ENCODE results near the gene BMAL2. TPM values are rescaled to one million over a fixed set of nuclear protein-coding genes. Genes with fewer than 3 reads are reported as not detected.
A peak's percentile ranks its signal among the peaks of the same experiment; 100 is the strongest.

Gene BMAL2
- total RNA-seq (2.2 TPM), polyA plus RNA-seq (1 to 10 TPM in 3 of 4 donors, under 1 TPM in 1; 0.21 to 3.0 (median 2.0) TPM)

GRCh38 chr12:27332714-27333402, at the start of gene BMAL2:
BMAL2 (plus strand) TSS chr12:27332836; CDS start chr12:27333073, 237 bp downstream.
- H3K4me1 ChIP-seq (ENCODE audit: control insufficient read depth, insufficient read depth, low read length, poor library complexity, severe bottlenecking): peaks cover 12% of the 10 kb centered on the region
- peaks cover 0 to 15% (median 12%) of the 10 kb centered on the region in 4 donors for H3K4me1 Mint-ChIP-seq
- ATAC-seq (ENCODE audit: low read depth in 2 of 2) (peak; percentile 35 to 43), DNase-seq (peak in 2 of 3 donors; percentile 31 to 53)
- H3K36me3 ChIP-seq (ENCODE audit: control insufficient read depth, insufficient read depth, low read length): no peaks in the 10 kb centered on the region
- H3K27ac ChIP-seq (ENCODE audit: insufficient read depth, low read length, poor library complexity, severe bottlenecking): no peak within 1 kb of the TSS
- no peaks in the 10 kb centered on the region for H3K9me3 ChIP-seq (ENCODE audit: control insufficient read depth in 2 of 2, low read length in 2 of 2)
- peaks cover 23% of the 10 kb centered on the region for H3K27me3 ChIP-seq (ENCODE audit: control insufficient read depth, insufficient read depth, low read length)
- H3K27ac Mint-ChIP-seq: peak within 1 kb of the TSS in 1 of 3 donors; percentile 17
- H3K36me3 Mint-ChIP-seq: peaks cover 2% of the 10 kb centered on the region
- H3K4me3 Mint-ChIP-seq: peak within 1 kb of the TSS; percentile 83 to 89 (median 87)
- peaks cover 0 to 1% (median 0%) of the 10 kb centered on the region in 7 donors for H3K9me3 Mint-ChIP-seq
- H3K27me3 Mint-ChIP-seq: peaks cover 32% of the 10 kb centered on the region
- H3K4me3 ChIP-seq (ENCODE audit: low read depth, low read length): peak within 1 kb of the TSS; percentile 54

DNA sequence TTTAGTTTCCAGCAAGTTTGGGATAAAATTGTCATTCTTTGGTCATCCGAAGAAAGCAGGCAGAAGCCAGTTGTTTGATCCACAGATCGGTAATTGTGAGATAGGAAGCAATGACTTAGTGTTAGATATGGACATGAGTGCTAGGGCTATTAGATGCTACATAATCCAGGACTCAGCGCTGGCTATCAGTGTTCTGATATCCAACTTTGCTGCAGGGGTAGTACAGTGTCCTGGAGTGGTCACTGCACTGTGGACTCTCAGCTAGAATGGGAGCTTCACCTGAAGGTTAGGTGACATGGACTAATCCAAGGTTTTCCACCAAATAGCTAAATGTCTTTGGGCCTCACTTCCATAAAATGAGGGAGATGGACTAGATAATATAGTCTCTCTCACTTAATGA, 48.6 kb upstream of the BMAL2 start:
- Mint-ChIP-seq H3K27me3 (no peaks in the 10 kb centered on the region), H3K4me3 (no peak overlapping the region), H3K4me1 (peaks cover 0 to 16% (median 5%) of the 10 kb centered on the region in 4 donors), H3K9me3 (no peaks in the 10 kb centered on the region), H3K27ac (no peak overlapping the region), H3K36me3 (no peaks in the 10 kb centered on the region)
- Histone ChIP-seq H3K27ac (ENCODE audit: insufficient read depth, low read length, poor library complexity, severe bottlenecking) (no peak overlapping the region), H3K36me3 (ENCODE audit: control insufficient read depth, insufficient read depth, low read length) (no peaks in the 10 kb centered on the region), H3K4me1 (ENCODE audit: control insufficient read depth, insufficient read depth, low read length, poor library complexity, severe bottlenecking) (no peaks in the 10 kb centered on the region), H3K4me3 (ENCODE audit: low read depth, low read length) (no peak overlapping the region), H3K27me3 (ENCODE audit: control insufficient read depth, insufficient read depth, low read length) (no peaks in the 10 kb centered on the region), H3K9me3 (ENCODE audit: control insufficient read depth in 2 of 2, low read length in 2 of 2) (no peaks in the 10 kb centered on the region)
- DNase-seq (no peak), ATAC-seq (ENCODE audit: low read depth in 2 of 2) (no peak)

GRCh38 chr12:27284751-27285150, 47.9 kb upstream of the BMAL2 start:
- DNase-seq (no peak), ATAC-seq (ENCODE audit: low read depth in 2 of 2) (no peak)
- Histone ChIP-seq H3K36me3 (ENCODE audit: control insufficient read depth, insufficient read depth, low read length) (no peaks in the 10 kb centered on the region), H3K27ac (ENCODE audit: insufficient read depth, low read length, poor library complexity, severe bottlenecking) (no peak overlapping the region), H3K27me3 (ENCODE audit: control insufficient read depth, insufficient read depth, low read length) (no peaks in the 10 kb centered on the region), H3K9me3 (ENCODE audit: control insufficient read depth in 2 of 2, low read length in 2 of 2) (no peaks in the 10 kb centered on the region), H3K4me3 (ENCODE audit: low read depth, low read length) (no peak overlapping the region), H3K4me1 (ENCODE audit: control insufficient read depth, insufficient read depth, low read length, poor library complexity, severe bottlenecking) (no peaks in the 10 kb centered on the region)
- H3K27me3 Mint-ChIP-seq: no peaks in the 10 kb centered on the region
- H3K27ac Mint-ChIP-seq: no peak overlapping the region
- H3K4me1 Mint-ChIP-seq: peaks cover 0 to 11% (median 7%) of the 10 kb centered on the region in 4 donors
- no peaks in the 10 kb centered on the region for H3K36me3 Mint-ChIP-seq
- no peaks in the 10 kb centered on the region for H3K9me3 Mint-ChIP-seq
- H3K4me3 Mint-ChIP-seq: no peak overlapping the region

DNA sequence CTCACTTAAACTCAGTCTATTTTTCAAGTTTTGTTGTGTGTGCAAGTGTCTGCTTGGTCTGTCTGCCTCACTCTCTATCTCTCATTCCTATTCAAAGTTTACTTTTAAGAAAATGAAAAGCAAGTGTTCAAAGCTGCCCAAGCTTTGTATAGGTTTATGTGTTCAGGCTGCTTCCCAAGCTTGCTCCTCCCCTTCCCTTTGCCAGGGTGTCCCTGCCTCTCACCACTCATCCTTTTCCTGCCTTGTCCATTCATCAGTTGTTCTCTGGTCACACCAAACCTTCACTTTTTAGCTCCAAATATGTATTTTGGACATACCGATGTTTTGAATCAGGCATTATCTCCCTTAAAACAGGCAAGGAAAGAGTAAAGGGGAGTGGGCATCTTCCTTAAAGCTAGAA, 47.2 kb upstream of the BMAL2 start:
- peak overlapping the region in 1 of 3 donors; percentile 1 for H3K27ac Mint-ChIP-seq
- no peaks in the 10 kb centered on the region for H3K27me3 Mint-ChIP-seq
- Histone ChIP-seq H3K9me3 (ENCODE audit: control insufficient read depth in 2 of 2, low read length in 2 of 2) (no peaks in the 10 kb centered on the region), H3K27ac (ENCODE audit: insufficient read depth, low read length, poor library complexity, severe bottlenecking) (no peak overlapping the region), H3K27me3 (ENCODE audit: control insufficient read depth, insufficient read depth, low read length) (no peaks in the 10 kb centered on the region), H3K4me1 (ENCODE audit: control insufficient read depth, insufficient read depth, low read length, poor library complexity, severe bottlenecking) (no peaks in the 10 kb centered on the region), H3K36me3 (ENCODE audit: control insufficient read depth, insufficient read depth, low read length) (no peaks in the 10 kb centered on the region), H3K4me3 (ENCODE audit: low read depth, low read length) (no peak overlapping the region)
- no peaks in the 10 kb centered on the region for H3K36me3 Mint-ChIP-seq
- no peaks in the 10 kb centered on the region for H3K9me3 Mint-ChIP-seq
- H3K4me3 Mint-ChIP-seq: no peak overlapping the region
- H3K4me1 Mint-ChIP-seq: peaks cover 0 to 10% (median 5%) of the 10 kb centered on the region in 4 donors
- ATAC-seq (ENCODE audit: low read depth in 2 of 2) (no peak), DNase-seq (no peak)

DNA sequence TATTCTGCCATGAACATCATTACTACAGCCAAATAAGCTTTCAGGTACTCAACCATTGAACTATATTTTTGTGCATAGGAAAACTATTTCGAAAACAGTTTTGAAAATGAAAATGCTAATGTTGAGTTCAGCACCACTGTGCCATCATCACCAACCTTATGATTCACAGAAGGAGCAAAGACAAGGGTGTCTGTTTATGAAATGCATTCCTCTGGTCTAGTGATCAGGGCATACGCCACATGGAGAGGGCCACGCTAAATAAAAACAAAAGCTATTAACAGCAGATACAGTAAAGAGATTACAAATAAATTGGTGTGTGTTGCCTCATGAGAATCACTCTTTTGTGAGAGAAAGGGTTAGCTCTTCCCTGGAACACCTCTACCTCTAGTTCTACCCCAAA, 43.2 kb upstream of the BMAL2 start:
- ATAC-seq (ENCODE audit: low read depth in 2 of 2) (no peak), DNase-seq (no peak)
- no peaks in the 10 kb centered on the region for H3K4me1 ChIP-seq (ENCODE audit: control insufficient read depth, insufficient read depth, low read length, poor library complexity, severe bottlenecking)
- no peaks in the 10 kb centered on the region for H3K36me3 ChIP-seq (ENCODE audit: control insufficient read depth, insufficient read depth, low read length)
- Mint-ChIP-seq H3K4me3 (no peak overlapping the region), H3K4me1 (peaks cover 0 to 17% (median 7%) of the 10 kb centered on the region in 4 donors), H3K27ac (no peak overlapping the region), H3K27me3 (no peaks in the 10 kb centered on the region), H3K36me3 (no peaks in the 10 kb centered on the region), H3K9me3 (no peaks in the 10 kb centered on the region)
- no peak overlapping the region for H3K4me3 ChIP-seq (ENCODE audit: low read depth, low read length)
- H3K9me3 ChIP-seq (ENCODE audit: control insufficient read depth in 2 of 2, low read length in 2 of 2): no peaks in the 10 kb centered on the region
- no peaks in the 10 kb centered on the region for H3K27me3 ChIP-seq (ENCODE audit: control insufficient read depth, insufficient read depth, low read length)
- no peak overlapping the region for H3K27ac ChIP-seq (ENCODE audit: insufficient read depth, low read length, poor library complexity, severe bottlenecking)

DNA sequence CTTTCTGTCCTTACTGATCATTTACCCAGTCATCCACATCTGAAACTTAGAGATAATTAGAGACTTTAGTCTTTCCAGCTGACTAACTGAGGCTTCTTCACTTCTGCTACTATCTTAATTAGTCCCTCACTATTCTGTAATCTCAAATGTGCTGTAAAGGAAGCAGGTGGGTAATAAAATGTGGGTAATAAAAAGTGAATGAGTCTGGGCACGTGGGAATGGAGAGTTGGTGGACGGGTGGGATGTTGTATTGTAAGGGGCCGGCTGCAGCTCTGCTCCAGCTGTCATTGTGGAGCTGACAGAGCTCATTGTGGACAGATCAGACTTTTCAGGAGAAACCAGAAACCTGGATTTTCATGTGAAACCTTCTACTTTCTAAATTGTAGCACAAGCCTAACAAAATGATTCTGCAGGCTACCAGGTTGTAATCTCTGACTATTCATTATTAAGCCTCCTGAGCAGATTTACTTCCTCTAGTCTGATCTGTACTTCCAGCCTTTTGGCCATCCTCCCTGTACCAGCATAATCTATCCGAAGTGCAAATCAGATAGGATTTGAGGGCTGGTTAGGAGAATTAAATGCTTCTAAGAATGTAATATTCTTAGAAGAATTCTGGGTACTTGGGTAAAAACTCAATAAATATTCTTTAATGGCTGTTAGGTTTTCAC, 42.0 kb upstream of the BMAL2 start:
- peaks cover 0 to 17% (median 6%) of the 10 kb centered on the region in 4 donors for H3K4me1 Mint-ChIP-seq
- H3K4me3 Mint-ChIP-seq: no peak overlapping the region
- Histone ChIP-seq H3K4me1 (ENCODE audit: control insufficient read depth, insufficient read depth, low read length, poor library complexity, severe bottlenecking) (no peaks in the 10 kb centered on the region), H3K9me3 (ENCODE audit: control insufficient read depth in 2 of 2, low read length in 2 of 2) (no peaks in the 10 kb centered on the region), H3K27ac (ENCODE audit: insufficient read depth, low read length, poor library complexity, severe bottlenecking) (no peak overlapping the region), H3K4me3 (ENCODE audit: low read depth, low read length) (no peak overlapping the region), H3K27me3 (ENCODE audit: control insufficient read depth, insufficient read depth, low read length) (no peaks in the 10 kb centered on the region), H3K36me3 (ENCODE audit: control insufficient read depth, insufficient read depth, low read length) (no peaks in the 10 kb centered on the region)
- DNase-seq (no peak), ATAC-seq (ENCODE audit: low read depth in 2 of 2) (no peak)
- peak overlapping the region in 1 of 3 donors; percentile 35 for H3K27ac Mint-ChIP-seq
- H3K27me3 Mint-ChIP-seq: no peaks in the 10 kb centered on the region
- no peaks in the 10 kb centered on the region for H3K9me3 Mint-ChIP-seq
- peaks cover 4% of the 10 kb centered on the region for H3K36me3 Mint-ChIP-seq

DNA sequence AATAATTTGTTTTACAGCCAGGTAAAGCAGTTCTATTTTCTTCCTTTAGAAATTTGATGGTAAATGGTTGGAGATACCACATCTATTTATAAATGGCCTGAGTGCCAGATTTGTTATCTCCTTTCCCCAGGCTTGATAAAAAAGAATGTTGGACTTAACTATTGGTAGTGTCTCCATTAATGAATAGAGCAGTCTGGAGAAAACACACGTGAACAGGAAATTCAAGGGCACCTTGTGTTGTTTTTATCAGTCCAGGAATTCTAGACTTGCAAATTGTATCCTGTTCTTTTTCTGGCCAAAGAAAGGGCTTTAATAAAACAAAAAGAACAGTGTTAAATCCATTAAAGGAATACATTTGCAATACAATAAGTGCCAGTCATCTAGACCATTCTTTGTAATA, 40.8 kb upstream of the BMAL2 start:
- ATAC-seq (ENCODE audit: low read depth in 2 of 2) (no peak), DNase-seq (no peak)
- H3K9me3 Mint-ChIP-seq: no peaks in the 10 kb centered on the region
- H3K9me3 ChIP-seq (ENCODE audit: control insufficient read depth in 2 of 2, low read length in 2 of 2): no peaks in the 10 kb centered on the region
- peaks cover 6% of the 10 kb centered on the region for H3K36me3 Mint-ChIP-seq
- no peak overlapping the region for H3K27ac ChIP-seq (ENCODE audit: insufficient read depth, low read length, poor library complexity, severe bottlenecking)
- H3K27me3 Mint-ChIP-seq: no peaks in the 10 kb centered on the region
- H3K36me3 ChIP-seq (ENCODE audit: control insufficient read depth, insufficient read depth, low read length): no peaks in the 10 kb centered on the region
- no peak overlapping the region for H3K27ac Mint-ChIP-seq
- no peak overlapping the region for H3K4me3 ChIP-seq (ENCODE audit: low read depth, low read length)
- no peaks in the 10 kb centered on the region for H3K4me1 ChIP-seq (ENCODE audit: control insufficient read depth, insufficient read depth, low read length, poor library complexity, severe bottlenecking)
- H3K4me1 Mint-ChIP-seq: peaks cover 0 to 20% (median 9%) of the 10 kb centered on the region in 4 donors
- no peak overlapping the region for H3K4me3 Mint-ChIP-seq
- H3K27me3 ChIP-seq (ENCODE audit: control insufficient read depth, insufficient read depth, low read length): no peaks in the 10 kb centered on the region
